ENCODE data around the gene SEMA4B.

SEMA4B gene

GRCh38 chr15:90219421-90220141 is 18.5 kb downstream of the SEMA4B start:
- peak; percentile 78 for DNase-seq (ENCODE audit: low spot score)
- peak; percentile 65 for TF ChIP-seq CTCF (IDR thresholded peaks at IDR 0.05; ENCODE audit: borderline replicate concordance, control extremely low read depth, extremely low read depth, insufficient read depth, missing control alignments)
- in situ Hi-C loops (cut with MboI; ENCODE audit: low sequenced_read_pairs, unreplicated experiment): loop anchor here (5.0 kb wide), 1 partner anchor 67 kb away; no protein-coding TSS in a partner anchor

- TF ChIP-seq CTCF (IDR thresholded peaks at IDR 0.05; ENCODE audit: borderline replicate concordance, control extremely low read depth, extremely low read depth, insufficient read depth, missing control alignments): peak; percentile 74
- DNase-seq (ENCODE audit: low spot score): peak; percentile 82
Measured at GRCh38 chr15:90221246-90221900, 20.2 kb downstream of the SEMA4B start.

GRCh38 chr15:90222547-90222946 is 21.4 kb downstream of the SEMA4B start:
- in situ Hi-C loops (cut with MboI; ENCODE audit: low sequenced_read_pairs, unreplicated experiment): no loop called here
- no peak for DNase-seq (ENCODE audit: low spot score)
- TF ChIP-seq CTCF (IDR thresholded peaks at IDR 0.05; ENCODE audit: borderline replicate concordance, control extremely low read depth, extremely low read depth, insufficient read depth, missing control alignments): no peak

More at GRCh38 chr15:90221246-90221900, 20.2 kb downstream of the SEMA4B start:
- in situ Hi-C loops (cut with MboI; ENCODE audit: low sequenced_read_pairs, unreplicated experiment): no loop called here

GRCh38 chr15:90223441-90224165 is 22.5 kb downstream of the SEMA4B start:
- TF ChIP-seq CTCF (IDR thresholded peaks at IDR 0.05; ENCODE audit: borderline replicate concordance, control extremely low read depth, extremely low read depth, insufficient read depth, missing control alignments): no peak
- no peak for DNase-seq (ENCODE audit: low spot score)
- in situ Hi-C loops (cut with MboI; ENCODE audit: low sequenced_read_pairs, unreplicated experiment): no loop called here

DNA sequence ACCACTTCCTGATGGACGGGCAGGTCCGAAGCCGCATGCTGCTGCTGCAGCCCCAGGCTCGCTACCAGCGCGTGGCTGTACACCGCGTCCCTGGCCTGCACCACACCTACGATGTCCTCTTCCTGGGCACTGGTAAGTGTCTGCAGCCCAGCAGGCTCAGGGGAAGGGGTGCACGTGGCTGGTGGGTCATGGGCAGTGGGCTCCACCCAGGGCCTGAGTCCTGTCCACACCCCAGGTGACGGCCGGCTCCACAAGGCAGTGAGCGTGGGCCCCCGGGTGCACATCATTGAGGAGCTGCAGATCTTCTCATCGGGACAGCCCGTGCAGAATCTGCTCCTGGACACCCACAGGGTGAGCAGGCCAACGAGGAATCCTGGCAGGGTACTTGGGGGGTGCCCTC is 23.9 kb downstream of the SEMA4B start:
- no peak for DNase-seq (ENCODE audit: low spot score)
- no peak for TF ChIP-seq CTCF (IDR thresholded peaks at IDR 0.05; ENCODE audit: borderline replicate concordance, control extremely low read depth, extremely low read depth, insufficient read depth, missing control alignments)
- in situ Hi-C loops (cut with MboI; ENCODE audit: low sequenced_read_pairs, unreplicated experiment): no loop called here

- no peak for TF ChIP-seq CTCF (IDR thresholded peaks at IDR 0.05; ENCODE audit: borderline replicate concordance, control extremely low read depth, extremely low read depth, insufficient read depth, missing control alignments)
- DNase-seq (ENCODE audit: low spot score): no peak
- in situ Hi-C loops (cut with MboI; ENCODE audit: low sequenced_read_pairs, unreplicated experiment): no loop called here
Measured at GRCh38 chr15:90225504-90226234, 24.5 kb downstream of the SEMA4B start.
